SW480 (cell line): ENCODE data around the gene DNAJC22.

Experiments used
- DNase-seq: peaks from one replicate; pipeline ENCODE4 v3.0.0-alpha.2; 2016; ENCODE audit warnings: low spot score

The DNAJC22 gene

DNA sequence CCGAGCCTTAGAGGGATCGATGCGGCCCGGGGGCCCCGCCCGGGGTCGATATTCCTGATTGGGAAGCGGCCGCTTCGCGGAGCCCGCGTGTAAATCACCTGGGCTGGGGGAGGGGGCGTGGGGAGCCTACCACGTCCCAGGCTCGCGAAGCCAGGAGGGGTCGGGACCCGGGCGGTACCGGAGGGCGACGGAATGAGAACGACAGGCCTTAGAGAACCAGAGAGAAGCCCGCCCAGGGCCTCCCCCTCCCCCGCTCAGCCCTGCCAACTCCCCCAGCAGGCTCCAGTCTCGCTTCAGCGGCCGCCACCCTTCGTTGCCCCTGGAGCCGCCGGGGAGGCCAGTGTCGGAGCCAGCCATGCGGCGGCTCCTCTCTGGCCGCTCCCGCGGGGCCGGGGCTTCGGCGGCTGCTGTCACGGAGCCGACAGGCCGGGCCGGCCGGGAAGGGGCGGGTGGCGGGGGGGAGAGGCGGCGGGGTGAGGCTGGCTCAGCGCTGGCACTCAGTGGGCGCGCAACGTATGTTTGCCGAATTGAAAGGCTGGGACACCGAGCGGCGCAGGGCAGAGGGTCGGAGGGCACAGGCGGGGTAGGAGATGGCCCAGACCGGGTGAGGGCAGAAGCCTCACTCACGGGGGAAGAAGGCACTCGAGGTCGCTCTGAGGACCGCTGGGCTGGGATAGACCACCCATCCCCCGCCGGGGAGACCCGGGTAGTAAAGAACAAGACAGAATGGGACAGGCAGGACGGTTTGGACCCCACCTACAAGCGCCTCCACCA, 1.4 kb upstream of the DNAJC22 start:
- no peak for DNase-seq

DNA sequence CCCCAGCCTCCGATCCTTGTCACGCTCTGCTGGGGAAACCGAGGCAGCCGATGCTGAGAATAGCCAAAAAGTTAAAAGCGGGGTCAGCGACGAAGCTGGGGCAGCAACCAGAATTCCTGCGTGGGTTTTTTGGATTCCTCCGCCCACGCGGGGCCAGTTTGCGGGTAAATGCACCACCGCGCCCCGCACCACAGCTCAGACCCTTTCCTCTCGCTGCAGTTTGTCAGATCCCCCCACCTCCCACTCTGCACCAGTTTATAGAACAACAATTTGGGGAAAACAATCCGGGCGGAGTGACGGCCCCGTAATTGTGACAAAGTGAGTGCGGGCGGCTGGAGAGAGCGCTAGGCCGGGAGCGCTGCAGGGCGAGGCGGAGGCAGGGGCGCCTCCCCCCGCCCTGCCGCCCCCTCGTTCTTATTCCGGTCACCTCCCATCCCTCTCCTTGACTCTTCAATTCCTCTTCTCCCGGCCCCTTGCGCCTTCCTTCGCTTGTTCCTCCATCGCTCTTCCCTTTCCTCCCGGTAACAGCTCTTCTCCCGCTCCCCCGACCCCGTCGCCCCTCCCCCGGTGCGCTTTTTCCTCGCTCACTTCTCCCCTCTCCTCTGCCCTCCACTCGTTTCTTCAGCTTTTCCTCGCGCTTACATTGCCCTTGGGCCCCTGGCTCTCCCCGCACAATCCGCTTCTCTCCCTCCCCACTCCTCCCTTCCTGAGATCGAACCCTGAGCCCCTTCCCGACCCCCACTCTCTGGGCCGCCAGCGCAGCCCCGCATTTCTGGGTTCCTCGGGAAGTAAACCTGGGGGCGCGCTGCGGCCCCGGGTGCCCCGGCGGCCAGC, 646 bp upstream of the DNAJC22 start:
- DNase-seq, result no peak

DNA sequence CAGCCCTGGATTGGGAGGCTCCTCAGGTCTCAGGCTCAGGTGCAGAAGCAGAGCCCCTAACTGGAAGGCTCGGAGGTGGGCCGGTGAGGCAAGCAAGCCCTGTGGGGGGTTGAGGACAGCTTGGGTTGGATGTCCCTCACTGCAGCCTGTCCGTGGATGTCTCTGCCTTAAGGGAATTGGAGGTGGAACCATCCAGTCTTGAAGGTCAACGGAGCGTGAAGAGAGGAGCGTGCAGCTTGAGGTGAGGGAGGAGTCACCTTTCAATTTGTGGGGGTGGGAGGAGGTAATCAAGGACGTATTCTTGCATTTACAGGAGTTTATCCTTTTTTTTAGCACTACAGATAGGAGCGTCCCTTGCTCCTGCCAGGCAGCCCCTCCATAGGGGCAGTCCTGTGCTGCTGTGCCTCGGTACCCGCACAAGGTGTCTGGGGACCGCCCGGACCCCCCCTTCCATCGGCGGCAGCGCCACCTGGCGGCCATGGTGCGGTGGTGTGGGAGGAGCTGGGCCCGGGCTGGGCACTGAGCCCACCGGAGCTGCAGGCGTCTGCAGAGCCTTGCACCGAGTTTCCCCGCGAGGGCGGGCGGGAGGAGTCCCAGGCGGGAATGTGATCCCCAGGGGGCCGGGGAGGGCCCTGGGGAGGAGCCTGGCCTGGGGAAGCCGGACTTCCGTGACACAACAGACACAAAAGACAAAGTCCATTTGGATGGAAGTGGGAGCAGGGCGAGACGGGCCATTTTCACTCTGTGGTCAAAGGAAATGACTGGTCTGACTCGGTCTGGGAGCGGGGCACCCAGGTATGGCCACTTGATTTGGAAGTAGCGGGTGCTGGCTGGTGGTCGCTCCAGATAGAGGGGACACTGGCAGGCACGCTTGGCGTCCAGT, 864 bp downstream of the DNAJC22 start:
- DNase-seq, result peak; percentile 86

DNA sequence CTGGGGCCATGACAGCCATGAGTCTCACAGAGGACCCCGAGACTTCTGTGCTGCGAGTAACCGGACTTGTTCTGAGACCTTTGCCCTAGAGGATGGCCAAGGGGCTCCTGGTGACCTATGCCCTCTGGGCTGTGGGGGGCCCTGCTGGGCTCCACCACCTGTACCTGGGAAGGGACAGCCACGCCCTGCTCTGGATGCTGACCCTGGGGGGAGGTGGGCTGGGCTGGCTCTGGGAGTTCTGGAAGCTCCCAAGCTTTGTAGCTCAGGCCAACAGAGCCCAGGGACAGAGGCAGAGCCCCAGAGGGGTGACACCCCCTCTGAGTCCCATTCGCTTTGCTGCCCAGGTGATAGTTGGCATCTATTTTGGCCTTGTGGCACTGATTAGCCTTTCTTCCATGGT, 2.1 kb downstream of the DNAJC22 start:
- no peak for DNase-seq

DNA sequence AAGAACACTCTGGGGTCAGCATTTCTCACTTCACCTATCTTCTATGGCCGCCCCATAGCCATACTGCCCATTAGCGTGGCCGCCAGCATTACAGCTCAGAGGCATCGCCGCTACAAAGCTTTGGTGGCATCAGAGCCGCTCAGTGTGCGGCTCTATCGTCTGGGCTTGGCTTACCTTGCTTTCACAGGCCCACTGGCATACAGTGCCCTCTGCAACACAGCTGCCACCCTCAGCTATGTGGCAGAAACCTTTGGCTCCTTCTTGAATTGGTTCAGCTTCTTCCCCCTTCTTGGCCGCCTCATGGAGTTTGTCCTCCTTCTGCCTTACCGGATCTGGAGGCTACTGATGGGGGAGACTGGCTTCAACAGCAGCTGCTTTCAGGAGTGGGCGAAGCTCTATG, 2.6 kb downstream of the DNAJC22 start:
- no peak for DNase-seq

DNA sequence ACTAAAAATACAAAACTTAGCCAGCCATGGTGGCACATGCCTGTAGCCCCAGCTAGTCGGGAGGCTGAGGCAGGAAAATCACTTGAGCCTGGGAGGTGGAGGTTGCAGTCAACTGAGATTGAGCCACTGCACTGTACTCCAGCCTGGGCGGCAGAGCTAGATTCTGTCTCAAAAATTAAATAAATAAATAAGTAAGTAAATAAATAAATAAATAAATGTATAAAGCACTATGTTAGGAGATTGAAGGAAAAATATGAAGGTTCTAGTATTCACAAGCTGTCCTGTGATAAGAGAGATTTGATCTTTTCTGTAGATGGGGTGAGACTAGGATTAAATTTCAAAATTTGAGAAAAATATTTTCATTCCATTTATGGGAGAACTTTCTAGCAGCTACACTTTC, 5.7 kb downstream of the DNAJC22 start:
- DNase-seq, result no peak

DNA sequence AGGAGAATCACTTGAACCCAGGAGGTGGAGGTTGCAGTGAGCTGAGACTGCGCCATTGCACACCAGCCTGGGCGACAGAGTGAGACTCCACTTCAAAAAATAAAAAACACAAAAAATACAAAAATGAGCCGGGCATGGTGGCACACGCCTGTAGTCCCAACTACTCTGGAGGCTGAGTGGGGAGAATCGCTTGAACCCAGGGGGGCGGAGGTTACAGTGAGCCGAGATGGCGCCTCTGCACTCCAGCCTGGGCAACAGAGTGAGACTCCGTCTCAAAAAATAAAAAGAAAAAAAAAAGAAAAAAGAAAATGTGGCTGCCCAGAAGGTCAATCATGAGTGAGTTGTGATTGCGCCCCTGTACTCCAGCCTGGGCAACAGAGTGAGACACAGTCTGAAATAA, 9.2 kb downstream of the DNAJC22 start:
- DNase-seq, result no peak

DNA sequence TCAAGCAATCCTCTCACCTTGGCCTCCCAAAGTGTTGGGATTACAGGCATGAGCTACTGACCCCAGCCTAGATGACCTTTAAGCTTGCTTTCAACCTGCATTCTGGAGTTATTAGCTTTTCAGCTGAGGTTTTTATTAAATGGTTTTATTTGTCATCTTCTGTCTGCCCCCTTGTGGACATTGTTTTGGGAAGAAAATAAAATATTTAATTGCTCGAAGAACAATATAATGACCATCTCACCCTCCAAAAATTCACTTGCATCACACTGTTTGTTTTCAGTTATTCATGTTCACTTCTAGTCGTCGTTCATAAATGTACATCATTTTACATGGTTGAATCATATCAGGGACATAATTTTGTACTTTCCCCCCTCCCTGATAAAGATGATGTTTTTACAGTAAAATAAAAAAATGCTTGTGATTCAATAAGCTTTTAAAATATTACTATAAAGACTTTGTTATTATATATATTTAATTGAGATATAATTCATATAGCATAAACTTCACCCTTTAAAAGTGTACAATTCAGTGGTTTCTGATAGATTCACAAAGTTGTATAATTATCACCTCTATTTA, 10.5 kb downstream of the DNAJC22 start:
- no peak for DNase-seq

DNA sequence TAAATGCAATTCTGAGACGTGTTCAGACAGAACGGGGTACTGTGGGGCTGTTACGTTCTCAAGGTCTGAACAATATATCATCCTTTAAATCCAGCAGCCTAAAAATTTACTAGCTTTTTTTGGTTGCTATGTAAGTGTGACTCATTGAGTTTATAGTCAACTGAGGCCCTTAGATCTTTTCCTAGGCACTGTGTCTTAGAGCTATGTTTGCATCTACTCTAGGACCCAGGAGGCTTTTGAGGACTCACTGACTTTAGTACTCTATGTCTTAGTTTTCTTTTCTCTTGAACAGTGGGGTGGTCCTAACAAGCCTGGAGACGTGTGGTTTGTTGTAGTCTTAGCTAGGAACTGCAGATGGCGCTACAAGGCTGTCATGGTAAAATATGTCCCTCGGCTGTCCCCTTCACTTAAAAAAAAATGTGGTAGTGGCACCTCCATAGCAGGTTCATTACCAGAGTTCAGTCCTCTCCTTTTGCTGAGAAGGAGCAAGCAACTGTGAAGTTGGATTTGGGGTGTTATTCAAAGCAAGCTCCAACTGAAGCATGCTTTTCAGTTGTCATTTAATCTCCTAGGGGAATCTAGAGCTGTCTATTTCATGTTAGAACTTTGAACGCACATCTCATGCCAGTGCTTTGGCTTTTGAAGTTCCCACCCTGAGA, 11.9 kb downstream of the DNAJC22 start:
- DNase-seq, result peak; percentile 81

DNA sequence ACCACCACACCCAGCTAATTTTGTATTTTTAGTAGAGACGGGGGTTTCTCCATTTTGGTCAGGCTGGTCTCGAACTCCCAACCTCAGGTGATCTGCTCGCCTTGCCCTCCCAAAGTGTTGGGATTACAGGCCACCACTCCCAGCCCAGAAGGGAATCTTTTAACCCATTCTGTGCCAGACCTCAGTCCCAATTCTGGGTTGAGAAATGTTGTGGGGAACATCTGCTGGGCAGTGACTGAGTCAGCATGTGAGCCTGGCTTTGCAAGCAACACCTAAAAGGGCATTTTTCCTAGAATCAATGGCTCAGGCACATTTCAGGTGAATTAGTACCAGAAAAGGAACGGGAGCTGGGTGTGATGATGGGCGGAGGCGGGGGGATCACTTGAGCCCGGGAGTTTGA, 13.0 kb downstream of the DNAJC22 start:
- DNase-seq, result no peak

DNA sequence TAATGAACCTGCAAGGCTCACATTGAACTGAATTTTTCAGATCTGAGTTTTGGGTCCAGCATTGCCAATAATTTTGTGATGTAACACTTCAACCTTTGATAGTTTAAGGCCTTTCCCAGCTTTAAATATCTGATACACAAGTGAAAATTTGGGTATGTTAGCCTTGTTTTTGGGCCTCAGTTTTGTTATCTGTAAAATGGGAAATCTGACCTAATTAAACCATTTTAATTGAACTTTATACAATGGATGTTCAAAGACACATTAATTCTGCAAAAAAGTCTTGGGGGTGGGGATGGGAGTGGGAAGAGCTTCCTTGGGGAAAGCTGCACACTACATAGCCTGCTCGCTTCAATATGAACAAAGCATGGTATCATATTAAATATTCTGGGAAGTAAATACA, 15.4 kb downstream of the DNAJC22 start:
- DNase-seq, result no peak

DNA sequence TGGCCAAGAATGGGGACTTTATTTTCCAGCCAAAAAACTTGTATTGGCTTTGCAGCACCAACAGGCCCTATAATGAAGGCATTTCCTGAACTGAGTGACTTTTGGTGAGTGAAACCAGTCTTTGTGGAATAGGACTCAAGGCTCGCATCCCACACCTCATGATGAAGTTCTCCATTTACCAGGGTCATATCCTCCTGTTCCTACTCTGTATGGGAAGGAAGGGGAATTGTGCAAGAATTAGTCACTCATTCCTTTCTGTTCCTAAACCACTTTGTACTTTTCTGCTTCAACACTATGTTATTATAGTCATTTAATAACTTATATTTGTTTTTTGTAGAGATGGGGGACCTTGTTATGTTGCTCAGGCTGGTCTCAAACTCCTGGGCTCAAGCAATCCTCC, 18.3 kb downstream of the DNAJC22 start:
- no peak for DNase-seq

DNA sequence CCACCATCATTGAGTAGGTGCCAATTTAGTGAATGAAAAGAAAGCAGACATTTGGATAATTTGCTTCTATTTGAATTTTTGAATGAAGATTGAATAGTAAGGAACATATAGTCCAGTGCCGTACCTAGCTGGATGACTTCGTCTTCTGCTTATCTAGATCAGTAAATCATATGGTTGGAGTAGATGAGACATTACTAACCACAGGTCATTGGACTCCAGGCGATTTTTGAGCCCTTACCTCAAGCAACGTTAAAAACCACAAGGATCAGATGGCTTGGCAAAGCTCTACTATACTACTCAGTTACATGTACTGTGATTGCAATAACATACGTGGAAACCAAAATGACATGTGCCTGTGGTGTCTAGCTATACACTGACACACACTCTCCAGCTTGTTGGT, 18.9 kb downstream of the DNAJC22 start:
- DNase-seq, result no peak

DNA sequence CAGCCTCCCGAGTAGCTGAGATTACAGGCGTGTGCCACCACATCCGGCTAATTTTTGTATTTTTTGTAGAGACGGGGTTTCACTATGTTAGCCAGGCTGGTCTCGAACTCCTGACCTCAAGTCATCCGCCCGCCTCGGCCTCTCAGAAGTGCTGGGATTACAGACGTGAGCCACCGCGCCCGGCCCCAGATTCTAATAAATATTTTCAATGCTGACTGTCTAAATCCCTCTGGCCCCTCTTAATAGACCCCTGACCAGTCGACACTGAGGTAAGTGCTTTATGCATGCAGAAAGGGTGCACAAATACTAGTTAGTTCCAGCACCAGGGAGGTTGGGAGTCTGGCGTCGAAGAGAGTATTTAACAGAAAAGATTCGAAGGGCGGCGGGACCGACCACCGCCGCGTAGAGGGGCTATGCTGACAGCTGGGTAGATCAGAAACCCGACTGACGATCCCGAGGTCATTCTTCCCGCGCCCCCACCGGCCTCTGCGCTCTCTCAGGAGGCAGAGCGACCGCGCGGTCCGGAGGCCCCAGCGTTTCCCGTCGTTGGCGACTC, 19.5 kb downstream of the DNAJC22 start:
- DNase-seq, result no peak

DNA sequence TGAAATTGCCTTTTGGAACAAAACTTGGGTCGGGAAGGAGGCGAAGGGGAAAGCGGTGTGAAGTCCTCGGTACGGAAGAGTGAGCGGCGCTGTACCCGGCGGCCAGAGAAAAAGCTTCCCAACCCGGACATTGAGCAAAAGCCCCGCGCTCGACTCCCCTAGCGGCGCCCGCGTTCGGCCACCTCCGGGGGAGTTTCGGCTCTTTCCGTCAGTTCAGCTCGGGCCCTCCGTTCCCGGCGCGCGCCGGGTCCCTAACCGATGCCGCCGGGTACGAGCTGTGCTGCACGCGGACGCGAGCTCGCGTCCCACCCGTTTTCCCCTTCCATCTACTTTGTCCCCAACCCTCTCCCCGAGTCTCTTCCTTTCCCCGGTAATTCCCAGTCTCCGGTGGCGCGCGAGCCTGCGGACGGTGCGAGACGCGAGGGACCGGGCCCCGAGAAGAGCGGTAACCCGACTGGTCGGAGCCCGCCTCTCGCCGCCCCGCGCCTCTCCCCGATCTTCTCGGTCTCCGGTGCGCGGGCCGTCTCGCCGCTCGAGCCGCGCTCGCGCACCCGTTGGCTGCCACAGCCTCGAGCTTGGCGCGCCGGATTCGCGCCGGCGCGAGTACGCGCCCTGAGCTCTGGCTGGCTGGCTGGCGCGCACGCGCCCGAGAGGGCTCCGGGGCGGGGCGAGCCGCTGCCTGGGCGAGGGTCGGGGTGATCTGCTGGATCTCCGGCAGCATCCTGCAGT, 20.1 kb downstream of the DNAJC22 start:
- peak; percentile 92 for DNase-seq

DNA sequence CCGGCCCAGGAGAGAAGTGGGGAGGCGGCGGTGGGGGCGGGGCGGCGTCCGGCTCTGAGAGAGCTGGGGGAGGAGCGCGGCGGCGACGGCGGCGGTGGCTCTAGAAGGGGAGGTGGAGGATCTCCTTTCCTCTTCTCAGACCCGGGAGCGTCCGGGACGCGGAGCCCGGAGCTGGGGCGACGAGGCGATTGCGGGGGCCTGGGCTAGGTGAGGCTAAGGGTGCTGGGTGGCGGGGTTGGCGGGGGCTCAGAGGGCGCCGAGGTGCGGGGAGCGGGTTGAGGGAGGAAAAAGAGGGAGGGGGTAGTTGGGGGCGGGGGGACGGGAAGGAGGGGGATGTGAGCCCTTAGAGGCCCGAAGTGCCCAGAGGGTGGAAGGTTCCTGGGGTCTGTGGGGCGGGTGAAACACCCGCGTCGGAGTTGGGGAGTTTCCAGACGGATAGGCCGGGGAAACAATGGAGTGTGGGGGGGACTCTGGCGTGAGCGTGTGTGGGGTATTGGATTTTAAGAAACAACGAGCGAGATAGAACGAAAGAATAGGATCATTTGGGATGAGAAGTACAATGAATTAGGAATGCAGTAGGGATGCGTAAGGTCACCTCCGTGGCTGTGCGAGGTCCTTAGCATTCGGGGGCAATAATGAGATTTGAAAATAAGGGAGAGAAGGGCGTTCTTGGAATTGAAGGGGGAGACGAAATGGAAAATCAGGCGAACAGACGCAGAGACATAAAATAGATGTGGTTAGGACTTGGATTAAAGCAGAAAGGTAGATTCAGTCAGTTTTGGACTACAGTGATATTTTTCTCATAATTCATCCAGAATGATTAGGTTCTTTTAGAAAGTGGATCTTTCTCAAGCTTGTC, 20.9 kb downstream of the DNAJC22 start, which contains the start of gene SPATS2:
SPATS2 (plus strand) TSS at position 82 of the 859 bp plus-strand sequence. CDS start 93,551 bp downstream, outside the sequence.
- DNase-seq, result peak; percentile 47

DNA sequence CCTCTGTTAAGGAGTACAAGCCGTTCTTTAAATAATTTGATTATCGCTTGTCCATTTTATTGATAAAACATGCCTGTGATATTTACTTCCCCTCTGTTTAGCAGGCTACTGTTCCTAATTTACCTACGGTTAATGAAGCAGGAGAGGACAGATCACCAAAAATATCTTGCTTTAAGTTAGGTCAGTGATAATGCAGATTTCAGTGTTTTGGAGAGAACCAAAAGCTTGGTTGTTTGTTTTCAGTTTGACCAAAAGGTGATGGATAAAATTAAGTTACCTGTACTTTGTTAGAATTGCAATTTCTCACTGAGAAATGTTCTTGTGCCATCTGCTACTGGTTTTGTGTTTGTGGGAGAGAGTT, 21.5 kb downstream of the DNAJC22 start:
- DNase-seq, result no peak

DNA sequence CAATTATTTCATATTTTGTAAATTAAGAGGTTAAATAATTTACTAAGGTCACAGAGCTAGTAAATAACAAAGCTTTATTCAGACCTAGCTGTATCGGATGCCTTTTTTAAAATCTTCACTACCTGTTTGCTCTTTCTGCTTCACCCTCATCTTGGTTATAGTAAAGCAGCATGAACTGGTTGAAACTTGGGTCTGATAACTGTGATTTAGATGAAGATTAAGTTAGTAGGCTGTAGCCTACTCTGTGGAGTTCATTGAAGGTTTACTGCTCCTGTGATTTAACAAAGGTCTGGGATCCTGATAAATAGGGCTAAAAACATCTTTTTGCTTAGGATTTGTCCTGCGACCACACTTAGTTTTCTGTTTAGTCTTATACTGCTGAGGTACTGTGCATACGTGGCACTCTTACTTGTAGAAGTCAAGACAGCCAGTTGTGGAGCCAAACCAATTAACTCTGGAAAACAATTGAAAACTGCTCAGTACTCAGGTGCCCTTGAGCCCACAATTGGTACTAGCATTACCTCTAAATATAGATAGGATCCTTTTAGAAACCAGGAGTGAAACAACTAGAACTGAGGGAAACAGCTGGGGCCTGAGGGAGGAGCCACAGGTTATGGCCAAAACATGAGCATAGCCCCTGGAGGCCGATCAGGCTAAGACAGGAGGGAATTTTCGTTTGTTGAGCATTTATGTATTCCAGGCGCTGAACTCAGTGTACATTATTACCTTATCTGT, 22.9 kb downstream of the DNAJC22 start:
- peak; percentile 52 for DNase-seq

DNA sequence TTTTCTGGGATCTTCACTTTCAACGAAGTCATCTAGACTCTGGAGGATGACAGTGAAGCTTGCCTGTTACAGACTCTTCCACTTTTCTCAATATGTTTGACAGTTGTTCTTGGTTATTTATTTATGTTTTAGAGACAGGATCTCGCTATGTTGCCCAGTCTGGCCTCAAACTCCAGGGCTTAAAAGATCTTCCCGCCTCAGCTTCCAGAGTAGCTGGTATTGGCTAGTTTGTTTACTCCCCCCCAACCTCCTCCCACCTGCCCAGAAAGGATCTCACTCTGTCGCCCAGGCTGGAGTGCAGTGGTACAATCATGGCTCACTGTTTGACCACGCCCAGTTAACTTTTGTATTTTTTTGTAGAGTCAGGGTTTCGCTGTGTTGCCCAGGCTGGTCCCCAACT, 23.9 kb downstream of the DNAJC22 start:
- DNase-seq, result no peak
